ENCODE data around the gene ATG12. TPM values are rescaled to one million over a fixed set of nuclear protein-coding genes. Genes with fewer than 3 reads are reported as not detected.
"Not testable (repeated sequence)": the region's sequence is repeated elsewhere in the genome, so short reads cannot be mapped to it uniquely, and the experiment has no call there.

ATG12 gene
- 174 and 179 TPM in 2 replicates for total RNA-seq (2014; rRNA removed; shearing (Covaris generic))

DNA sequence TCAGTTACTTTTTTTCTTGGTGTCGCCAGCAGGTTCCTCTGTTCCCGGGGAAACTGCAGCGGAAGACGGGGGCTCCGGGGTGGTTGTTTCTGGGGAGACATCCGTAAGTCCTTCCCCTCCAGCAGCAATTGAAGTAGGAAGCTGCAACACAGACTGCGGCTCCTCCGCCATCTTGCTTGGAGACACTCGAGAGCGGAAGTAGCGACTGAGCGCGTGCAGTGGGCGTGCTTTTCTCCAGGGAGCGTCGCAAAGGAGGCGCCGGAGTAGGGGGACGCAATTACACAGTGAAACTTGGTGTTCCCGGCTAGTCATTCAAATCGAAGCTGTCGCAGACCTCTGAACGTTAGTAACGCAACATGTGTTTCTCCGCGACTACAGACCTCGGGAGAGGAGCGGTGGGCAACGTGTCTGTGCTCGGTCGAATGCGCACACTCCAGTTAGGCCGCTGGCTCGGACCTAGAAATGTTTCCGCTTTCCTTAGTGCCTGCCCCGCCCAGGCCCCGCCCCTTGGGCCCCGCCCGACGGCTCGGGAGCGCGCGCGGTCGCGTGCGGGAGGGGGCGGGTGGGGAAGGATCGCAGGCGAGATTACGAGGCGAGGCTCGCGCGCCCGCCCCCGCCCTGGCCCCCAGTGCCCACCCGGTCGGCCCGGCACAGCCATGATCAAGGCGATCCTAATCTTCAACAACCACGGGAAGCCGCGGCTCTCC is at the start of gene ATG12, which contains the start of gene AP3S1:
ATG12 (minus strand) TSS at position 184 of the 707 bp plus-strand sequence; CDS start at position 171, 13 bp downstream.
AP3S1 (plus strand) TSS at position 554 of the 707 bp plus-strand sequence; CDS start at position 657, 103 bp downstream.
- H3K27me3 ChIP-seq (replicated peaks) = no peaks in the 10 kb centered on the region
- H3K4me3 ChIP-seq = peak within 1 kb of the TSS; percentile 94
- peaks cover 38% of the 10 kb centered on the region for H3K36me3 ChIP-seq
- H3K27ac ChIP-seq = peak within 1 kb of the TSS; percentile 93
- DNase-seq (ENCODE audit: low read depth in 1 of 2, low spot score in 2 of 2) = peak; percentile 95 to 99
- H3K9me3 ChIP-seq (replicated peaks) = 0 out of 2 replicates have a peak, but pooled peaks cover 2% of the 10 kb centered on the region
- peaks cover 31% of the 10 kb centered on the region for H3K4me1 ChIP-seq (replicated peaks)

DNA sequence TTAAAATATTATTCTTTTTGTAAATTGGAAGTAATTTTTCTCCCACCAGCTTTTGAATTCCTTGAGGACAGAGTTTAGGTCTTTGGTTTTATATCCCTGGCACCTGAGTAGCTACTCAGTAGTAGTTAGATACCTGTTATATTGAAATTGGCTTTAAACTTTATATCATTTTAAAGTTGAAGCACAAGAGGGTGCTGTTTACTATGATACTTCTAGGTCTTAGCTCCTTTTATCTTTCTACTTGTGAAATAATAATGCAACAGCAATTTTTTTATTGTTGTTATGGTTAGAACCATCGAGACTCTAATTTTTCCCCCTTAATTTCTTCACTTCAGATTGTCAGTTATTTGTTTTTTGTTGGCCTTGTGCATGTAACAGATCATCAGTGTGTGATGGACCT is 46.7 kb upstream of the ATG12 start:
- no peaks in the 10 kb centered on the region for H3K27me3 ChIP-seq (replicated peaks)
- 0 out of 2 replicates have a peak, but pooled peaks cover 3% of the 10 kb centered on the region for H3K4me1 ChIP-seq (replicated peaks)
- no peak overlapping the region for H3K27ac ChIP-seq
- DNase-seq (ENCODE audit: low read depth in 1 of 2, low spot score in 2 of 2) = peak in 1 of 2 experiments; percentile 43
- H3K9me3 ChIP-seq (replicated peaks) = no peaks in the 10 kb centered on the region
- H3K36me3 ChIP-seq = peaks cover 3% of the 10 kb centered on the region; the same call in 1 of the 2 replicates
- no peak overlapping the region for H3K4me3 ChIP-seq

- not testable (repeated sequence) for H3K4me3 ChIP-seq; DNase-seq (ENCODE audit: low read depth in 1 of 2, low spot score in 2 of 2); H3K9me3 ChIP-seq (replicated peaks); H3K27ac ChIP-seq; H3K36me3 ChIP-seq; H3K27me3 ChIP-seq (replicated peaks); H3K4me1 ChIP-seq (replicated peaks)
Measured at GRCh38 chr5:115885208-115885607, 43.8 kb upstream of the ATG12 start.

DNA sequence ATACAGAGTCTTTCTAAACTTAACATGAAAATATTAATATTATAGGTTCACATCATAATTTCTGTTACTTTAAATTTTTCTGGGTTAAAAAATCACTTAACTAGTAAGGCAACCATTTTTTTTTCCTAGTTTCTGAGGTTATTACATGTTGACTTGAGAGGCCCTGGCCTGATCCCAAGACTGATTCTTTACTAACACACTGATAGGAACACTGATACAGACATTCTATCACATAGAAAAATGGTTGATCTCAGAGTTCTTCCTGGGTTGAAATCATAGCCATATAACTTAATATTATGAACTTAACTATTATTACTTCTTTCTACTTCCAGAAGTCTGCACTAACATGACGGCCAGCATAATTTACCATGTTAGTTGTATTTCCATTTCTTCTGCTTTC is 43.3 kb upstream of the ATG12 start:
- Histone ChIP-seq H3K4me3 (no peak overlapping the region), H3K27me3 (replicated peaks) (no peaks in the 10 kb centered on the region), H3K27ac (no peak overlapping the region), H3K36me3 (peaks cover 3% of the 10 kb centered on the region; the same call in 1 of the 2 replicates), H3K4me1 (replicated peaks) (0 out of 2 replicates have a peak, but pooled peaks cover 3% of the 10 kb centered on the region), H3K9me3 (replicated peaks) (no peaks in the 10 kb centered on the region)
- DNase-seq (ENCODE audit: low read depth in 1 of 2, low spot score in 2 of 2) = no peak

GRCh38 chr5:115882434-115882833 is 41.1 kb upstream of the ATG12 start:
- H3K9me3 ChIP-seq (replicated peaks); DNase-seq (ENCODE audit: low read depth in 1 of 2, low spot score in 2 of 2); H3K4me1 ChIP-seq (replicated peaks); H3K27ac ChIP-seq; H3K27me3 ChIP-seq (replicated peaks); H3K36me3 ChIP-seq; H3K4me3 ChIP-seq: not testable (repeated sequence)

GRCh38 chr5:115877342-115877741 is 36.0 kb upstream of the ATG12 start:
- not testable (repeated sequence) for H3K4me1 ChIP-seq (replicated peaks); DNase-seq (ENCODE audit: low read depth in 1 of 2, low spot score in 2 of 2); H3K27me3 ChIP-seq (replicated peaks); H3K27ac ChIP-seq; H3K9me3 ChIP-seq (replicated peaks); H3K4me3 ChIP-seq
- H3K36me3 ChIP-seq = peaks cover 14% of the 10 kb centered on the region

GRCh38 chr5:115875447-115875846 is 34.1 kb upstream of the ATG12 start:
- Histone ChIP-seq H3K27ac (no peak overlapping the region), H3K36me3 (peaks cover 33% of the 10 kb centered on the region), H3K9me3 (replicated peaks) (no peaks in the 10 kb centered on the region), H3K27me3 (replicated peaks) (no peaks in the 10 kb centered on the region), H3K4me1 (replicated peaks) (peaks cover 9% of the 10 kb centered on the region), H3K4me3 (no peak overlapping the region)
- DNase-seq (ENCODE audit: low read depth in 1 of 2, low spot score in 2 of 2) = no peak

GRCh38 chr5:115873392-115873791 is 32.0 kb upstream of the ATG12 start:
- H3K9me3 ChIP-seq (replicated peaks) = no peaks in the 10 kb centered on the region
- H3K36me3 ChIP-seq = peaks cover 36% of the 10 kb centered on the region
- no peaks in the 10 kb centered on the region for H3K27me3 ChIP-seq (replicated peaks)
- H3K4me1 ChIP-seq (replicated peaks) = peaks cover 9% of the 10 kb centered on the region
- DNase-seq (ENCODE audit: low read depth in 1 of 2, low spot score in 2 of 2) = peak in 1 of 2 experiments; percentile 33
- no peak overlapping the region for H3K4me3 ChIP-seq
- no peak overlapping the region for H3K27ac ChIP-seq

- H3K4me1 ChIP-seq (replicated peaks) = peaks cover 9% of the 10 kb centered on the region
- DNase-seq (ENCODE audit: low read depth in 1 of 2, low spot score in 2 of 2) = no peak
- peaks cover 36% of the 10 kb centered on the region for H3K36me3 ChIP-seq
- no peaks in the 10 kb centered on the region for H3K27me3 ChIP-seq (replicated peaks)
- H3K9me3 ChIP-seq (replicated peaks) = no peaks in the 10 kb centered on the region
- no peak overlapping the region for H3K27ac ChIP-seq
- H3K4me3 ChIP-seq = no peak overlapping the region
Measured at GRCh38 chr5:115872447-115872846, 31.1 kb upstream of the ATG12 start.

DNA sequence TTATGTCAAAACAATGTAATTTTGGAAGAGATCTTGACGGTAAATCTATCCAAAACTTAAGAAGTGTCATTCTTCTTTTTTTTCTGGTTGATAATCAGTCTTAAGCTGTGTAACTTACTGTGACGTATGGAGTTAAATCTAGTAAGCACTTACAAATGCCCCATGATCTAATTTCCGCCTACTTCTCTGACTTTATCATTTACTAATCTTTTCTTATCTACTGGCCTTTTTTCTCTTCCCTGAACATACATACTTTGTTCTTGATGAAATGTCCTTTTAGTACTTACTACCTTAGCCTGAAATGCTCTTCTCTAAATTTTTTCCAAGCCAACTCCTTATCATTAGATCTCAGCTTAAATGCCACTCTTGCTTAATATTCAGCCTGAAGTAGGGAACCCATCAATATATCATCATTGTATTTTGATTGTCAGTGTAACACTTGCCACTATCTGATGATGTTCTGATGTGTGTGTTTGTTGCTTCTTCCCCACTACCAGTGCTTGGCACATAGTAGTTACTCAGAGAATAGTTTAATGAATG is 28.0 kb upstream of the ATG12 start:
- Histone ChIP-seq H3K4me1 (replicated peaks) (peaks cover 9% of the 10 kb centered on the region), H3K4me3 (no peak overlapping the region), H3K9me3 (replicated peaks) (no peaks in the 10 kb centered on the region), H3K27ac (no peak overlapping the region), H3K36me3 (peaks cover 26% of the 10 kb centered on the region), H3K27me3 (replicated peaks) (no peaks in the 10 kb centered on the region)
- no peak for DNase-seq (ENCODE audit: low read depth in 1 of 2, low spot score in 2 of 2)

GRCh38 chr5:115859378-115859777 is 18.0 kb upstream of the ATG12 start:
- Histone ChIP-seq H3K36me3 (no peaks in the 10 kb centered on the region), H3K9me3 (replicated peaks) (no peaks in the 10 kb centered on the region), H3K4me1 (replicated peaks) (peaks cover 14% of the 10 kb centered on the region), H3K4me3 (no peak overlapping the region), H3K27me3 (replicated peaks) (no peaks in the 10 kb centered on the region), H3K27ac (no peak overlapping the region)
- DNase-seq (ENCODE audit: low read depth in 1 of 2, low spot score in 2 of 2) = no peak

DNA sequence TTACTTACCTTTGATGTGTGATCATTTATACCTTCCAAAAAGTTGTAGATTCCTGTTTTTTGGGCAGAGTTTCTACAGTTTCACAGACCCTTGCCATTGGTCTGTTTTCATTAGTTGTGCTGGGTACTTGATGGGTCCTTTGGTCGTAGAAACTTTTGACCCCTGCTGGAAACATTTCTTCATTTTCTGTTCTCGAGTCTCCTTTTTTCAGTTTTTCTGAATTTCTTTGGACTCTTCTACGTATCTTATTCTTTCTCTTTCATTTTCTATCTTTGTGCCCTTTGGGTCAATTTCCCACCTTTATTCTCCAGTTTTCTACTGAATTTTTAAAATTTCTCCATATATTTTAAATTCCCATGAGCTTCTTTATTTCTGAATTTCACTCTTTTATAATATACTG is 17.0 kb upstream of the ATG12 start:
- Histone ChIP-seq H3K4me1 (replicated peaks) (peaks cover 14% of the 10 kb centered on the region), H3K27me3 (replicated peaks) (no peaks in the 10 kb centered on the region), H3K9me3 (replicated peaks) (no peaks in the 10 kb centered on the region), H3K36me3 (no peaks in the 10 kb centered on the region), H3K4me3 (no peak overlapping the region), H3K27ac (no peak overlapping the region)
- no peak for DNase-seq (ENCODE audit: low read depth in 1 of 2, low spot score in 2 of 2)

- no peaks in the 10 kb centered on the region for H3K27me3 ChIP-seq (replicated peaks)
- H3K4me3 ChIP-seq = no peak overlapping the region
- peaks cover 14% of the 10 kb centered on the region for H3K4me1 ChIP-seq (replicated peaks)
- no peaks in the 10 kb centered on the region for H3K9me3 ChIP-seq (replicated peaks)
- no peak overlapping the region for H3K27ac ChIP-seq
- peak in 1 of 2 experiments; percentile 46 for DNase-seq (ENCODE audit: low read depth in 1 of 2, low spot score in 2 of 2)
- no peaks in the 10 kb centered on the region for H3K36me3 ChIP-seq
Measured at GRCh38 chr5:115857626-115858349, 16.4 kb upstream of the ATG12 start.

- no peaks in the 10 kb centered on the region for H3K27me3 ChIP-seq (replicated peaks)
- H3K9me3 ChIP-seq (replicated peaks) = no peaks in the 10 kb centered on the region
- no peak overlapping the region for H3K27ac ChIP-seq
- H3K36me3 ChIP-seq = no peaks in the 10 kb centered on the region
- no peak for DNase-seq (ENCODE audit: low read depth in 1 of 2, low spot score in 2 of 2)
- H3K4me1 ChIP-seq (replicated peaks) = peaks cover 14% of the 10 kb centered on the region
- no peak overlapping the region for H3K4me3 ChIP-seq
Measured at GRCh38 chr5:115857057-115857479, 15.7 kb upstream of the ATG12 start.
